Gastrocnemius medialis (tissue), 4 donors: ENCODE results near the gene ILK.

Experiments used
- CTCF ChIP-seq, 5 experiments: fragments of 450-650 bp in 3 of 5; fragments of 200-600 bp in 2 of 5; sonication (generic) in 2 of 5; IDR thresholded peaks in 4 of 5; conservative IDR thresholded peaks in 1 of 5; 1 replicate in 4 of 5; 2 replicates in 1 of 5; pipeline ENCODE4 v1.5.1; 2016 to 2019; ENCODE audit warnings: antibody characterized with exemption in 5 of 5, mild to moderate bottlenecking in 3 of 5, moderate library complexity in 3 of 5
- POLR2A ChIP-seq, 2 donors: fragments of 450-650 bp; IDR thresholded peaks; one replicate each; pipeline ENCODE4 v1.6.1; 2017; ENCODE audit warnings: antibody characterized with exemption in 2 of 2, mild to moderate bottlenecking in 2 of 2, moderate library complexity in 2 of 2

GRCh38 chr11:6648501-6648900 is 44.9 kb downstream of the ILK start:
- TF ChIP-seq CTCF (IDR thresholded peaks at IDR 0.05 in 4 of 5, conservative IDR thresholded peaks at IDR 0.05 in 1 of 5) (no peak), POLR2A (IDR thresholded peaks at IDR 0.05) (no peak)
